Transverse colon (tissue), 4 donors: Measurements from ENCODE around the gene MED10. TPM values are rescaled to one million over a fixed set of nuclear protein-coding genes. Genes with fewer than 3 reads are reported as not detected.

Experiments used
- DNase-seq: peaks from one replicate; pipeline ENCODE4 v3.0.0-alpha.2; 2019
- H3K27ac ChIP-seq, 4 donors: fragments of 200-600 bp; sonication (generic); 2 replicates each; pipeline ENCODE4 v1.5.1; 2016 to 2018; ENCODE audit warnings: inconsistent platforms in 4 of 4
- H3K27me3 ChIP-seq: fragments of 200-600 bp; sonication (generic); 2 replicates; pipeline ENCODE4 v1.5.1; 2017; ENCODE audit warnings: inconsistent platforms
- H3K36me3 ChIP-seq, 4 donors: fragments of 200-600 bp; sonication (generic); 2 replicates each; pipeline ENCODE4 v1.5.1; 2017 to 2019; ENCODE audit warnings: inconsistent platforms in 4 of 4
- H3K4me1 ChIP-seq, 4 donors: fragments of 200-600 bp; sonication (generic); 2 replicates each; pipeline ENCODE4 v1.5.1; 2017 to 2020; ENCODE audit warnings: inconsistent platforms in 4 of 4
- H3K4me3 ChIP-seq, 4 donors: fragments of 200-600 bp; sonication (generic); 1 replicate in 1 of 4; 2 replicates in 3 of 4; pipeline versions ENCODE4 v1.5.1 to v1.6.1; 2017 to 2019; ENCODE audit warnings: inconsistent platforms in 4 of 4
- H3K9me3 ChIP-seq, 2 donors: fragments of 200-600 bp; sonication (generic); 2 replicates each; pipeline ENCODE4 v1.5.1; 2017 to 2019; ENCODE audit warnings: inconsistent platforms in 2 of 2
- CTCF ChIP-seq, 5 experiments: fragments of 200-600 bp in 3 of 5; fragments of 450-650 bp in 2 of 5; sonication (generic) in 3 of 5; IDR thresholded peaks; 1 replicate in 2 of 5; 2 replicates in 3 of 5; pipeline ENCODE4 v1.5.1; 2016 to 2017; ENCODE audit warnings: antibody characterized with exemption in 5 of 5, inconsistent platforms in 3 of 5, mild to moderate bottlenecking in 2 of 5, moderate library complexity in 1 of 5
- EP300 ChIP-seq: sonication (generic); formaldehyde crosslinking; IDR thresholded peaks from one replicate; pipeline ENCODE4 v1.6.1; 2017; ENCODE audit warnings: antibody characterized with exemption, low read depth
- POLR2A ChIP-seq: fragments of 450-650 bp; IDR thresholded peaks from one replicate; pipeline ENCODE4 v1.6.1; 2016; ENCODE audit warnings: antibody characterized with exemption, mild to moderate bottlenecking, moderate library complexity
- POLR2AphosphoS5 ChIP-seq, 3 donors: sonication (generic); formaldehyde crosslinking; IDR thresholded peaks; one replicate each; pipeline ENCODE4 v1.6.1; 2016; ENCODE audit warnings: antibody characterized with exemption in 3 of 3
- WGBS, 2 donors: methylation state at CpG; one replicate each; pipeline ENCODE4 v1.1.5; 2018; ENCODE audit warnings: low coverage in 1 of 2; 5-methylcytosine and 5-hydroxymethylcytosine counted together
- in situ Hi-C, 4 donors: fragments of 200-750 bp; cut with MboI; loops; one replicate each; pipeline versions ENCODE4 v1.15.0 to v1.15.1; 2017; ENCODE audit warnings: low sequenced_read_pairs in 3 of 4, low pct_ligation_motif_present in 1 of 4, low pct_unique_long_range_greater_than_20kb in 1 of 4
- intact Hi-C: fragments of 100-400 bp; cut with DNase I; formaldehyde crosslinking; loops from one replicate; pipeline ENCODE4 v1.15.1; 2023; ENCODE audit warnings: low total_unique reads
- total RNA-seq, 4 donors: library from RNA; depleted of rRNA; stranded (reverse); fragments of >200 nt; gene quantifications; one replicate each; pipeline ENCODE4 v1.1.0, GENCODE V29; 2016

MED10 gene
- total RNA-seq, 4 donors from 2014 or later: 9.4 to 25.1 (median 19.6) TPM

GRCh38 chr5:6362846-6363245 lies 15.5 kb downstream of the MED10 start:
- TF ChIP-seq CTCF (IDR thresholded peaks at IDR 0.05) (no peak), POLR2A (no peak), POLR2AphosphoS5 (IDR thresholded peaks at IDR 0.05) (no peak), EP300 (no peak)
- DNase-seq: no peak
- no peak overlapping the region for H3K4me3 ChIP-seq
- in situ Hi-C loops: no loop called here
- 90% methylated on average over 7 of the region's 7 CpGs; no CpG with 5 or more reads in 1 of the 2 donors for WGBS, 2 donors
- no peaks in the 10 kb centered on the region for H3K27me3 ChIP-seq
- no peaks in the 10 kb centered on the region for H3K9me3 ChIP-seq
- no peak overlapping the region for H3K27ac ChIP-seq
- no peaks in the 10 kb centered on the region for H3K4me1 ChIP-seq
- H3K36me3 ChIP-seq: no peaks in the 10 kb centered on the region
- intact Hi-C loops: no loop called here

- Histone ChIP-seq H3K4me1 (no peaks in the 10 kb centered on the region), H3K27ac (no peak overlapping the region), H3K27me3 (no peaks in the 10 kb centered on the region), H3K36me3 (no peaks in the 10 kb centered on the region), H3K9me3 (no peaks in the 10 kb centered on the region), H3K4me3 (no peak overlapping the region)
- intact Hi-C loops: no loop called here
- WGBS, 2 donors: 90 to 94% methylated on average over 5 to 8 of the region's 8 CpGs
- no peak for DNase-seq
- TF ChIP-seq EP300 (no peak), CTCF (IDR thresholded peaks at IDR 0.05) (no peak), POLR2AphosphoS5 (IDR thresholded peaks at IDR 0.05) (no peak), POLR2A (no peak)
- in situ Hi-C loops: no loop called here
Observed at GRCh38 chr5:6361101-6361500, 17.2 kb downstream of the MED10 start.

- in situ Hi-C loops: no loop called here
- WGBS, 2 donors: 83 to 92% methylated on average over 2 to 18 of the region's 18 CpGs
- intact Hi-C loops: no loop called here
- DNase-seq: no peak
- H3K36me3 ChIP-seq: no peaks in the 10 kb centered on the region
- TF ChIP-seq CTCF (IDR thresholded peaks at IDR 0.05) (no peak), EP300 (no peak), POLR2A (no peak), POLR2AphosphoS5 (IDR thresholded peaks at IDR 0.05) (no peak)
- H3K4me3 ChIP-seq: no peak overlapping the region
- H3K27me3 ChIP-seq: no peaks in the 10 kb centered on the region
- no peaks in the 10 kb centered on the region for H3K9me3 ChIP-seq
- no peaks in the 10 kb centered on the region for H3K4me1 ChIP-seq
- H3K27ac ChIP-seq: no peak overlapping the region
Observed at GRCh38 chr5:6360323-6361072, 17.8 kb downstream of the MED10 start.

GRCh38 chr5:6359555-6360322 lies 18.6 kb downstream of the MED10 start:
- 68 to 73% methylated on average over 14 to 16 of the region's 16 CpGs for WGBS, 2 donors
- no peak for DNase-seq
- in situ Hi-C loops: no loop called here
- no peaks in the 10 kb centered on the region for H3K4me1 ChIP-seq
- no peaks in the 10 kb centered on the region for H3K36me3 ChIP-seq
- no peak overlapping the region for H3K4me3 ChIP-seq
- H3K27me3 ChIP-seq: no peaks in the 10 kb centered on the region
- TF ChIP-seq CTCF (IDR thresholded peaks at IDR 0.05) (no peak), EP300 (no peak)
- intact Hi-C loops: no loop called here
- H3K9me3 ChIP-seq: no peaks in the 10 kb centered on the region
- no peak overlapping the region for H3K27ac ChIP-seq
